HG03460 (cell line): ENCODE measurements around the gene HSPA1B.
"Not testable (repeated sequence)": the region's sequence is repeated elsewhere in the genome, so short reads cannot be mapped to it uniquely, and the experiment has no call there.

Experiments
- ATAC-seq: cut with Tn5 transposase; IDR thresholded peaks from one replicate; pipeline ENCODE4 v1.9.1; 2021; ENCODE audit not compliant: unreplicated experiment

Gene HSPA1B

DNA sequence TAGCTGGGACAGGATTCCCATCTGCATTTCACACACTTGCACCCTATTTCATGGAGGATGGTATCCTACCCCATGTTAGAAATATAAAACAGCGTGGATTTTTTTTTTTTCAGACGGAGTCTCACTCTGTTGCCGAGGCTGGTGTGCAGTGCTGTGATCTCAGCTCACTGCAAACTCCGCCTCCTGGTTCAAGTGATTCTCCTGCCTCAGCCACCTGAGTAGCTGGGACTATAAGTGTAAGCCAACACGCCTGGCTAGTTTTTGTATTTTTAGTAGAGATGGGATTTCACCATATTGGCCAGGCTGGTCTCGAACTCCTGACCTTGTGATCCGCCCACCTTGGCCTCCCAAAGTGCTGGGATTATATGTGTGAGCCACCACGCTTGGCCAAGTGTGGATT is 30.2 kb downstream of the HSPA1B start:
- not testable (repeated sequence) for ATAC-seq

DNA sequence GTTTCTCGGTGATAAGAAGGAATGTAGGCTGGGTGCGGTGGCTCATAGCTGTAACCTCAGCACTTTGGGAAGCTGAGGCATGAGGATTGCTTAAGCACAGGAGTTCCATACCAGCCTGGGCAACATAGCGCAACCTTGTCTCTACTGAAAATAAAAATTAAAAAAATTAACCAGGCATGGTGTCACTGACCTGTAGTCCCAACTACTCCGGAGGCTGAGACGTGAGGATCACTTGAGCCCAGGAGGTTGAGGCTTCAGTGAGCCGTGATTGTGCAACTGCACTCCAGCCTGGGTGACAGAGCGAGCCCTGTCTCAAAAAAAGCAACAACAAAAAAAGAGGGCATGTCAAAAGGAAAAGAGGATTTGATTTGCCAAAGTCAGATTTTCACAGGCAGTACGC is 31.2 kb downstream of the HSPA1B start:
- no peak for ATAC-seq

DNA sequence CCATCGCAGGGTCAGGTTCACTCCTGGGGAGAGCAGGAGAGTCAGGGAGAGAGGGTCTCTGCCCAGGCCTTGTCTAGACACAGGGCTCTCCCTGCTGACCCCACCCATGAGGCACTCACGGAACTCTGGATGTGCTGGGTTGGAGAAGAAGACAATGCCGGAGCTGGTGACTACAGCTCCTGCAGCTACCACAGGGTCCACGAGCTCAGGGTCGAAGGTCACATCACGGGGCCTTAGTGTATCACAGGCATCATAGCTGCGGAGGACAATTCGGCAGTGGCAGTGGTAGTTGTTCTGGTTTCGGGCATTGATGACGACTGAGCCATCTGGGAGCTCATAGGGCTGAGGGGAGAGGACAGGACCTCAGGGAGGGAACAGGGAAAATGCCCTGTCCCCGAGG is 32.4 kb downstream of the HSPA1B start:
- ATAC-seq: no peak

- ATAC-seq: no peak
Observed at GRCh38 chr6:31860349-31860748, 32.8 kb downstream of the HSPA1B start.

DNA sequence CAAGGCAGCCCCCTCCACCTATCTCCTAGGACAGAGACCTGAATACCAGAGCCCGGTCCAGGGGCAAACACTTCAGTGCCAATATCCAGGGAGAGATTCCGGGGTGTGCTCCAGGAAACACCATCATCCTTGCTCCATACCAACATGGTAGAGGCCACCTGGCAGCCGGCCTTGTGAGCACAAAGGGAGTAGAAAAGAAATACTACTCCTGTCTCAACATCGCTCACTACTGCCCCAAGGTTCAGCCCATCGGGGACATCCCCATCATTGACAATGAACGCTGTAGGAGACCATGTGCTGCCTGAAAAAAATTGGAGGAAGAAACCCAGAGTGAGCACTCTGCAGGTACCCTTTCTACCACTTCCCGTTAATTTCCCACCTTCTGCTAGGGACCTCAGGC is 33.6 kb downstream of the HSPA1B start:
- ATAC-seq: no peak

DNA sequence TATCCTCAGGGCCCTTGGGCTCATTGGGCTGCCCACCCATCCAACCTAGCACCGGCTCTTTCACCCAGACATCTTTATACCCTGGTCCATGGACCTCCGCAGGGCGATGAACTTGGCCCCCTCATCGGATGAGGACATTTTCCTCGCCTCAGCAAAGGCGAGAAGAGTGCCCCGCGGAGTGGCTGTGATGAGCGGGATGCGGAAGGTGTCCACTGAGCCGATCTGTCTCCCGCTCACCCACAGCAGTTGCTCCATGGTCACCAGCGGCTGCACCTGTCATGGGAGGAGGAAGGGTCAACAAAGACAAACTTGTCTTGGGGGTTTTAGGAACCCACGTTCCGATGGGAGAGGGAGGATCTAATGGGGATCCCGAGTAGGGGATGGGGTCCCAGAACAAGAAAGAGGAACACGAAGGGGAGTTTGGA is 34.4 kb downstream of the HSPA1B start:
- no peak for ATAC-seq

DNA sequence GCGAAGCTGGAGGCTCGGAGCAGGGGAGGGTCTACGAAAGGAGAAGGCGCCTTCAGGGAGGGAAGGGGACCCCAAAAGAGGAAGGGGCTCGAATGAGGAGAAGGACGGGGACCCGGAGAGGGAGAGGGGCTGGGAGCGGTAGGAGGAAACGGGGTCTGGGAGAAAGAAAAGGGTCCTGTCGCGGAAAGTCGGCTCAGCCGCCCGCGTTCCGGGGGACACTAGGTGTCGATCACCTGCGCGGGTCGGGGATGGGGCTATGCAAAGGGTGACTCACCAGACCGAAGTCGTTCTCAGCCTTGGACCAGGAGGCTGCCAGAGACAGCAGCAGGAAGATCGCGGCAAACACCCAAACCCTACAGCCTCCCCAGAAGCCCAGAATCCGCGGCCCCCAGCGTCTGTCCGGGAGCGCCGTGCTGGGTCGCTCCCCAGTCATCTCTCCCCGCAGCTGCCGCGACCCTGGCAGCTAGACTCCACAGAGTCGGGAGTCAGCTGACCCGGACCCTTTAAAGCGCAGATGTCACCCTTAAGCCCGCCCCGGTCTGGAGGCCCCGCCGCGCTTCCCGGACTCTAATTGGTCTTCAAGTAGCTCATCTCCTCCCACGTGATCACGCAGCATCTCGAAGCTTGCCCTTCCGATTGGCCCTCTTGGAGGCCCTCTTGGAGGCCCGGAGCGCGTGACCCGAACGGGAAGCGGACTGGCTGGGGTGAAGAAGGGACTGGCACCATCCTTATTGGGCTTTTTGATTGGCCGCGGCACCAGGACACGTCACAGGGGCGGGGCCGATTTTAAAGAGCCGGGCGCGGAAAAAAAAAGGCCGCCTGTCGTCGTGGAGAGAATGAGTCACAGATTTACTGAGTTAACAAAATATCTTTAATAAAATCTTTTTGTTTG is 35.1 kb downstream of the HSPA1B start, which contains the start of gene NEU1:
Gene NEU1, minus strand, starts transcription at position 478 of the 892 bp plus-strand sequence. Its CDS starts 45 bp downstream, at position 433.
- ATAC-seq: peak; percentile 88

GRCh38 chr6:31864123-31864562 is 36.6 kb downstream of the HSPA1B start:
- ATAC-seq: not testable (repeated sequence)

DNA sequence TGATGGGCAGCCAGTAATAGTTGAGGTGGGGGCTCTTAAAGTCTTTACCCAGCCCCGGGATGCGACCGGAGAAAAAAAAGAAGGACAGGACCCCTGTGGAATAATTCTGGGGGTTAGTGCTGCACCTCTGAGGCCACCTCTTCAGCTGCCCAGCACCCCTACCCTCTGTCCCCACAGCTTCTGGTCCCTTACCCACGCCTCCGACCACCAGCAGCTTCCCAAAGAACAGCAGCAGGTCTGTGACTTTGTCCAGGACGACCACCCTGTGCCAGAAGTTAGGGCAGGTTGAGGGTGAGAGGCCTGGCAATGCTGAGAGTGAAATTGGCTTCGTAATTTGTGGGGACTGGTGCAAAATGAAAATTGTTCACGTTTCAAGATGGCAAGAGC is 37.3 kb downstream of the HSPA1B start:
- no peak for ATAC-seq

GRCh38 chr6:31865205-31866118 is 37.9 kb downstream of the HSPA1B start:
- ATAC-seq: no peak

GRCh38 chr6:31868658-31868971 is 41.1 kb downstream of the HSPA1B start:
- not testable (repeated sequence) for ATAC-seq

DNA sequence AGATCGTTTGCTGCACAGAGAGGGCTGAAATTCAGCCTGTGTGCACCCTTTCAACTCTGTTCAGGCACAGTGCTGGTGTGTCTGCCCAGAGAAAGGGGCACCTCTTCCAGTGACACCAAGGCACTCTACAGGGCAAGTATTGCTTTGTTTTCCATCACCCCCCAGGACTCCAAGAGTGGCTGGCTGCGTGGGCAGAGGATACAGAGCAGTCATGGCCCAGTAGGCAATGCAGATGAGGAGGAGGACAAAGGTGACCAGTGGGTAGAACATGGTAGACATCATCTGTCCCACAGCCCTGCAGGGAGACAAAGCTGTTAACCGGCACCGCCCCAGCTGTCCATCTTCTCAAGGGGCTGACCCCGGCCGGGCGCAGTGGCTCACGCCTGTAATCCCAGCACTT is 41.8 kb downstream of the HSPA1B start:
- no peak for ATAC-seq

DNA sequence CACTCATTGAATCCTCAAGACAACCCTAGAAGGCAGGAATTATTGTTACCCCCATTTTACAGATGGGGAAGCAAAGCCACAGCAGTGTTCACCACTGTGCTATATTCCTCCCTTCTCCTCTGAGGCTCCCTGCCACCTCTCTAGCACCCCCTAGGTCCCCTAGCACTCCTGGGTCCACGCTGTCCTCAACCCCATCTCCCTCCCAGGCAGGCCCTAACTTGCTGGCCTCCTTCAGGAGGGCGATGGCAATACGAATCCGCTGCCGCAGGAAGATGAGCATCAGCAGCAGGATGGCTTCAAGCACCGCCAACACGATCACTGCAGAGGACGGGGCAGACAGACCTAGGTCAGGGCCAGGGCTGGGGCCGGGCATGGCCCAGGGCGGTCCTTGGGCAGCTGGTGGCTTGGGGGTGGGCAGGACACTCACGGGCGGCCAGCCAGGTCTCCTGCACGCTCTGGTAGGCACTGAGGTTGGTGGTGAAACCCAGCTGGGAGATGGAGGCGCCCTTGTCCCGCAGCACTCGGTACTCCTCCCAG is 42.9 kb downstream of the HSPA1B start:
- ATAC-seq: no peak

DNA sequence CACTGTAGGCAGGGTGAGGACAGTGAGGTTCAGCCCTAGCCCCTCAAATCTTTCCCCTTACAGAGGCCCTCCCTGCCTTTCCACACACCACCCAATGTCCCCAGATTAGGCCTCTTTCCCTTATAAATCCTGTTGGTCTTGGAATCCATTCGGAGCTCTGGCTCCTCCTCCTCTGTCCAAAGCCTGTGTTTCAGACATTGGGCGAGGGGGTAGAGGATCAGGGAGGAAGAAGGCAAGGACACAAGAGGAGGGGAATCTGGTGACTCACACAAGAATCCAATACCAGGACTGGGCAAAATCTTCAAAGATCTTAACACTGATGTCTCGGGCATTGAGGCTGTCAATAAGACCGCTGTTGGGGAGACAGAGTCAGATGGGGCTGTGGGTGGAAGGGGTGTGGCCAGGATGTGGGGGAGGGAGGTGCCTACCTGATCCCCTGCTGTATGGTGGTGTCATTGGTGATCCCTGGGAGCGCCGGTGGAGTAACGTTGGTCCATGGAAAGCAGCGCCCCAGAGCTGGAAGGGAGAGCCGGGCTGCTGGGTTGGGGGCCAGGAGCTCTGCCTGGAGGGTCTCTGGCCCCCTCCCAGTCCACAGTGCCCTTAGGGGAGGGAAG is 43.6 kb downstream of the HSPA1B start:
- ATAC-seq: no peak

DNA sequence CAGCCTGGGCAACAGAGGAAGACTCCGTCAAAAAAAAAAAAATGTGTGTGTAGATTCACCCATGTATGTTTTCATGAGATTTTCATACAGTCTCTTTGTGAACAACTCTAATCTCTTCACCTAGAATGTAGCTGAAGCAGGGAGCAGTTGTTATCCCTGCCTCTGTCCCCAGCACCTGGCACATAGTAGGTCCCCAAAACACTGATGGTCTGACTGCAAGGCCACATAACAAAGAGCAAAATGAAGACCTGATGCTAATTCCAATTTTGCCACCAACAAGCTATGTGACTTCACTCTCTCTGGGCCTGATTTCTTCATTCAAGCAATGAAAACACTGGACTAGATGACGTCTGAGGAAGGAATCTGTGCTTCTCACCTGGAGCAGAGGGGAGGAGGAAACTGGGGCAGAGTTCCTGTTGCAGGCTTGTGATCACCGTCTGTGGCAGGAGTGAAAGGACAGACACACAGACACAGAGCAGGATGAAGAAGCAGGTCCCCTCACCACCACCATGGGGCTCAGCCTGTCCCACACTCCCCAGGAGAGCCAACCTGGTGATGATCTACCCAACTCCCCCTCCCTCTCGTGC is 46.6 kb downstream of the HSPA1B start:
- ATAC-seq: no peak

DNA sequence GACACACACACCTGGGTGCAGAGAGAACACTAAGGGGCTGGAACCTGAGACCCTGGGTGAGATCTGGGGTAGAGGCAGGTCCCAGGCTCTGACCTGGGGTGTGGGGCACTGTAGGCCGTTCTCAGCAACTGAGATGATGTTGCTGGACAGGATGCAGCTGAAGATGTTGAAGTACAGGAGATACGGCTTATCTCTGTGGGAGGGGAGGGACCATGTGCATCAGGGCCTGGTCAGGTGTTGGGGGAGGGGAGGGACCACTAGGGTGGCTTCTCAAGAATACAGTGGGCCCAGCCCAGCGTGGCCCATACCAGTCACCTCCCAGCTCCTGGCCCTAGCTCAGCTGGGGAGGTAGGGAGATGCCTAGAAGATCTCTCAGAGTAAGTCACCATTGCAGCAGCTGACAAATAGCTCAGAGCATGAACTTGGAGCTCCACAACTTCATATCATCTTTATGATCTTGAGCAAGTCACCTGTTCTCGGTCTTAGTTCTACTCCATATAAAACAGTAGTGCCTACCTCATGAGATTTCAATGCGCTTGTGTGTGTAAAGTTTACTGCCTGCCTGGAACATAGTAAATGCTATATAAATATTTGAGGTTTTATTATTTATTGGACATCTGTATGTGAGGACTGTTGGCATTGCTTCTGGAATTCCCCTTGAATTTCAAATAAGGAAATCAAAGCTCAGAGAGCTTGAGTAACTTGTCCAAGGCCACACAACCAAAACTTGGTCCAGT is 47.5 kb downstream of the HSPA1B start:
- ATAC-seq: no peak

GRCh38 chr6:31875877-31876276 is 48.3 kb downstream of the HSPA1B start:
- ATAC-seq: no peak

GRCh38 chr6:31876357-31876756 is 48.8 kb downstream of the HSPA1B start:
- ATAC-seq: no peak

- ATAC-seq: no peak
Observed at GRCh38 chr6:31877125-31877650, 49.6 kb downstream of the HSPA1B start.

DNA sequence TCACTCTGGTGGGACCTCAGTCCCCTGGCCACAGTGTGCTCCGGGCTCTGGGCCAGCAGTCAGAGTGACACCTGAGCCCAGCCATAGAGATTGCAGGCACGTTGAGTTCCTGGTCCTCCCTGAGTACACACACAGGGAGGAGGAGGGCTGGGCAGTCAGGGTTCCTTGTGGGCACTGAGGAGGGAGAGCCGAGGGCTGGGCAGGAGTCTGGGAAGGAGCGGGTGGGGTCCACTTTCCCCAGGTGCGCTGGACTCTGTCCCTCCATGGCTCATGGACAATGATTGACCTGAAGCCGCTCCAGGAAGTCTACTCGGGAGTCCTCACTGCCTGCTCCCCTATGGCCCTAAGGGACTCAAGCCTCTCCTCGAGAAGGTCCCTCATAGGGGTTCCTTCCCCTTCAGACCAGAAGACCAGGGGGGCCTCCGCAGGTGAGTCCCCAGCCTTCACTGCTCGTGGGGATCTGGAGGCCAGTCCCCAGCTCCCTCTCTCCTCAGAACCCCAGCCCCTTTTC is 50.2 kb downstream of the HSPA1B start:
- ATAC-seq: no peak
